ENCODE measurements around the gene KRTAP4-16.
"Not testable (repeated sequence)": the region's sequence is repeated elsewhere in the genome, so short reads cannot be mapped to it uniquely, and the experiment has no call there.

The KRTAP4-16 gene

GRCh38 chr17:41101586-41102259 lies at the start of gene KRTAP4-16:
TSS of gene KRTAP4-16 (minus strand) at chr17:41102209. CDS start at chr17:41102209, 0 bp downstream.
- no peak for DNase-seq (ENCODE audit: low read depth, low spot score)

GRCh38 chr17:41151525-41151924 lies 49.5 kb upstream of the KRTAP4-16 start:
- DNase-seq (ENCODE audit: low read depth, low spot score) = no peak

DNA sequence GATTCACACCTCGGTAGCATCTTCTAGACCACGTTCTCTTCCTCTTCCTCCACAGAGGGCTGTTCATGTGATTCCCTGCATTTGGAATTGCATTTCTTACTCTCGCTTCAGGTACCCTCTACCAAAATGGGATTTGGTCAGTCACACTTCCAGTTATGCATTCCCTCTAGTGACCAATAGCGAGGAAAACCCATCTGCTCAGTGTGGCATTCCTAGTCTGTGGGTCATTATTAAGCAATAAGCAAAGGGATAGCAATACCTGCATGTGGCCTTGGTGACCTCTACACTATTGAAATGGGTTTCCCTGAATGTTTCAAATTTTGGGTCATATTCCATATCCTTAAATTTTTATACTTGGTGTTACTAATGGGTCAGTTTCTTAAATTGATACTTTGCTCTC lies 48.0 kb upstream of the KRTAP4-16 start:
- DNase-seq (ENCODE audit: low read depth, low spot score) = no peak

DNA sequence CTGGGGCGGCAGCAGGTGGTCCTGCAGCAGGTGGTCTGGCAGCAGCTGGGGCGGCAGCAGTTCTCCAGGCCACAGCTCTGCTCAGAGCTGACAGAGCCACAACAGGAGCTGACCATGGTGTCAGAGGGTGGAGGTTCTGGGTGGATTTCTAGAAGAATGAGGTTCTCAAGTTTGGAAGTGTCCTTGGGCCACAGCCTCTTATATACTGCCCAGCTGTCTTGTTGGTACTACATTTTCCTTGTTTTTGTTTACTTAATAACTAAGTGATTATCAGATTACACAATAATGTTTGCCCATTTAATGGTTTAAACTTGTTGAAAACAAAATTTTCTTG lies 47.6 kb upstream of the KRTAP4-16 start, which contains the start of gene KRTAP4-5:
Gene KRTAP4-5, minus strand, starts transcription at position 174 of the 334 bp plus-strand sequence. Its CDS starts 58 bp downstream, at position 116.
- DNase-seq (ENCODE audit: low read depth, low spot score) = no peak

GRCh38 chr17:41148971-41149651 lies 47.1 kb upstream of the KRTAP4-16 start:
- DNase-seq (ENCODE audit: low read depth, low spot score) = not testable (repeated sequence)

DNA sequence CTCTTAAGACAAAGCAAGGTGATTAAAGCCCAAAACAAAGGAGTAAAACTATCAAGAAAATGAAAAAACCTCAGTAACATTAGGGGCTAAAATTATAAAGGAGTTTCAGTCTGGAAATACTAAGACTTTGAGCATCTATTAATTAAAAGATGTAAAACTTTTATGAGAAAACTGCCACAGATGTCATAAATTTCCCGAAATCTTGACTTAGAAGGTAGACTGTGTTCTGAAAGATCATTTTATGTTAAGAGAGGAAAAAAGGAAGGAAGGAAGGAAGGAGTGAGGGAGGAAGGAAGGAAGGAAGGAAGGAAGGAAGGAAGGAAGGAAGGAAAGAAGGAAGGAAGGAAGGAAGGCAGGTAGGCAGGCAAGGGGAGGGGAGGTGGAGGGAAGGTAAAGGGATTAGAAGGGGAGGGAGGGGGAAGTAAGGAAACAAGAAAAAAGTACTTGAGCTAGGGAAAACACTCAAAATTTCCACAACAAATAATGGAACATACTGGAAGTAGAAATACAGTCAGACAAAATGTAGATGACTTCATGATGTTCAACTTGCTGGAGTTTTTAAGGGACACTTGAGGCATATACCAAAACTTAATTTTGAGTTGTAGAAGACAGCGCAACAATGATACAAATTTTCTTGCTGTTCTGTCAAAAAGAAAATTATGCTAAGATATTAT lies 45.7 kb upstream of the KRTAP4-16 start:
- no peak for DNase-seq (ENCODE audit: low read depth, low spot score)

DNA sequence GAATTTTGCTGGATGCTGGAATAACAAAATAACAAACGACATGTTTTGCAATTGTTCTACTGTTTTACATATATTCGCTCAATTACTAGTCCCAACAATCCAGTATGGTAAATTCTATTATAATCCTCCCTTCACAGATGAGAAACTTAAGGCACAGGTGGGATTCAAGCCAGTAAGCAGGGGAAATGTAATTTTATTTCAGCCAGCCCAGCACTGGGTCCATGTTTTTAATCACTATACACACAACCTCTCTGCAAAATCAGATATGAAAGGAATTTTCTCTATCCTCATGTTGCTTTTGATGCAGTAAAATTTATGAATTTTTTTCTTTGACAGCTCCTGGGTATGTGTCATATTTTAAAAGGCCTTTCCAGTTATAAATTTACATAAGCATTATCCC lies 43.3 kb upstream of the KRTAP4-16 start:
- DNase-seq (ENCODE audit: low read depth, low spot score) = no peak

DNA sequence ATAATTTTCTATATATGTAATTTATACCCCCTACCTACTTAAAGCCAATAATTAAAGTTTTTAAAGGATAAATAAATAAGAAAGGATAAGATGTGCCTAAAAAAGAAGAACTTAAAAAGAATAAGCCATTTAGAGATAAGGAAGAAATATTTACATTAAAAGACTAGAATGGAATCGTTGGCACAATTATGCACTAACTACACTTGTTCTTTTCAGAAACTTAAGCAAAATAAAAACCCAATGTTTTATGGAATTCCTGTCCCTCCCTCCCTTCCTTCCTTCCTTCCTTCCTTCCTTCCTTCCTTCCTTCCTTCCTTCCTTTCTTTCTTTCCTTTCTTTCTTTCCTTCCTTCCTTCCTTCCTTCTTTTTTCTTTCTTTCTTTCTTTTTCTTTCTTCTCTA lies 42.8 kb upstream of the KRTAP4-16 start:
- DNase-seq (ENCODE audit: low read depth, low spot score) = no peak

- DNase-seq (ENCODE audit: low read depth, low spot score) = no peak
These were observed 39.4 kb upstream of the KRTAP4-16 start for GRCh38 chr17:41141361-41141760.

- DNase-seq (ENCODE audit: low read depth, low spot score) = no peak
These were observed 38.5 kb upstream of the KRTAP4-16 start, which contains the start of gene KRTAP4-6 for GRCh38 chr17:41140360-41141131. TSS of gene KRTAP4-6 (minus strand) at chr17:41140544. CDS start at chr17:41140487, 57 bp downstream.

- not testable (repeated sequence) for DNase-seq (ENCODE audit: low read depth, low spot score)
These were observed 37.9 kb upstream of the KRTAP4-16 start for GRCh38 chr17:41139865-41140264.

DNA sequence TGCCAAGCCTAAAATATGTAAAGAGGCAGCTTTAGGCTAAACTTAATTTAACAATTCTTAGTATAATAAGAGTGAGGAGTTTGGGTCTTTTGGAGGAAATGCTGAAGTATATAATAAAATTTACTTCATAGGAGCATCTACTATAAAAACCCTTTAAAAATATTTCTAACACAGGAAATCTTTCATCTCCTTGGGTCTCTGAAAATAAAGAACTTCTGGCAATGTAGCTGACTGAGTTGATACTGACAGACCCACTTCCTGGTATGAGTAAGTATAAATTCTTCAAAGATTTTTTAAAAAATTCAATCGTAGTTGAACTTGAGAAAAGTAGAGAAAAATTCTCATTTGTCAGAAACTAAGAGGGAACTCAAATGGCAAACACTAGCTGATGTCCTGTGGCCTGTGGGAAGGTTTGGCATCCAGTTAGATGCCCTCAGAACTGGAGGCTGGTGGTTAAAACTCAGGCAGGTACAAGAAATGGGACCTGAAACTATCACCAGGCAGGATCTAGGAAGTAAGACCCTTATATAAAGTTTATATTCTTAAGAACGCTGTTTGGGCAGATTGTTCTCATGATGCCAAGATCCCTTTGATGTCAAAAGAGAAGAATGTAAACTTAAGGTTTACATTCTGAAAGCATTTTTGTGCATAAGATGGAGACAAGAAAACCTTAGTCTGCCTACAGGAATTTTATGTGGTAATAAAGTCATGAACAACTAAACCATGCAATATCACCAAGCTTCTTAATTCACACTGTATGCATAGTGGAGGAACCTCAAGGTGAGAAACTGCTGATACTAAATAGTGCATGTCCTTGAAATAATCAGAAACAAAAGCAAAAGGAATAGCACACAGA lies 32.1 kb upstream of the KRTAP4-16 start:
- no peak for DNase-seq (ENCODE audit: low read depth, low spot score)

- no peak for DNase-seq (ENCODE audit: low read depth, low spot score)
These were observed 30.0 kb upstream of the KRTAP4-16 start for GRCh38 chr17:41131979-41132378.

DNA sequence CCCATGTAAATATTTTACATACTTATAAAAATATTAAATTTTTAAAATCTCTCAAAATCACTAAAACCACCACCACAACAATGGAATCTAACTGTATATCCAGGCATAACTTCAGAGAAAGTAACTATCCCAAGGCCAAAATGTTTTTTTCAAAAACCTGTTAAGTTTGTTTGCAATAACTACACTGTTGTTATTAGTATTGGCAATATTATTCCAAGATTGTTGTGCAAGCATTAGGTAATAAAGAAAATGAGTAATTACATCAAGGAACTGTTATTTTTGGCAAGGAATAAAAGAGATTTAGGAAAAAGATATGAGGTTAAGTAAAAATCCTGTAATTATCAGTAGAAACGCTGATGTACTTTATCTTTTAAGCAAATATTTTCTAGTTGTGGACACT lies 25.4 kb upstream of the KRTAP4-16 start:
- no peak for DNase-seq (ENCODE audit: low read depth, low spot score)

GRCh38 chr17:41126412-41126811 lies 24.4 kb upstream of the KRTAP4-16 start:
- no peak for DNase-seq (ENCODE audit: low read depth, low spot score)

GRCh38 chr17:41125064-41125463 lies 23.1 kb upstream of the KRTAP4-16 start:
- DNase-seq (ENCODE audit: low read depth, low spot score) = no peak

DNA sequence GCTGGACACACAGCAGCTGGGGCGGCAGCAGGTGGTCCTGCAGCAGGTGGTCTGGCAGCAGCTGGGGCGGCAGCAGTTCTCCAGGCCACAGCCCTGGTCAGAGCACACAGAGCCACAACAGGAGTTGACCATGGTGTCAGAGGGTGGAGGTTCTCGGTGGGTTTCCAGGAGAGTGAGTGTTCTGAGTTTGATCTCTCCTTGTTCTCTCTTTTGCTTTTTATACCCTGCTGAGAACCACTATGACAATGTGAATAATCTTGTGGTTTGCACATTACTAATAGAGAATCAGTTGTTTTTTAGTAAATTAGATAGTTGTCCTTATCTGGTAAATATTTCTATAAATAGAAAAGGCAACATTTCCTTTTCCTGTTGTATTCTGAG lies 22.0 kb upstream of the KRTAP4-16 start, which contains the start of gene KRTAP4-12:
Gene KRTAP4-12, minus strand, starts transcription at position 192 of the 381 bp plus-strand sequence. Its CDS starts 60 bp downstream, at position 132.
- DNase-seq (ENCODE audit: low read depth, low spot score) = not testable (repeated sequence)

- DNase-seq (ENCODE audit: low read depth, low spot score) = not testable (repeated sequence)
These were observed 21.4 kb upstream of the KRTAP4-16 start for GRCh38 chr17:41123292-41123990.

DNA sequence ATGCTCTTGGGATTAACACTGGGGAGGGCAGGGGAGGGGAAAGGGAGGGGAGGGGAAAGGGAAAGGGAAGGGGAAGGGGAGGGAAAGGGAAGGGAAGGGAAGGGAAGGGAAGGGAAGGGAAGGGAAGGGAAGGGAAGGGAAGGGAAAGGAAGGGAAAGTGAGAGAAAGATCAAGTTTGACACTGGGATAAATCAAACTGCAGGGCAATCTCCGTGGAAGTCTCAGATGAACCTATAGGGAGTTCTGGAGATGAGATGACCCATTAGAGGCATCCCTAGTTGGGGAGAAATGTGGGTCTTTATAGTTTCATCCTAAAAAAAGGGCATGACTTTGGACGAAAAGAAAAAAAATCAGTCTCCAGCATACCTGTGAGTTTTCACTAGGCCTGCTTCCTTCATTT lies 19.7 kb upstream of the KRTAP4-16 start:
- DNase-seq (ENCODE audit: low read depth, low spot score) = no peak

All from activated CD4-positive, CD25-positive, alpha-beta regulatory T cell treated with anti-CD3 and anti-CD28 coated beads, Interleukin-2, amount 50 U/mL, for 16 hours (primary cell).